Activated naive CD8-positive, alpha-beta T cell treated with anti-CD3 and anti-CD28 coated beads, Interleukin-2, amount 50 U/mL, for 24 hours (primary cell): ENCODE measurements around the gene RACK1.
"Not testable (repeated sequence)": the region's sequence is repeated elsewhere in the genome, so short reads cannot be mapped to it uniquely, and the experiment has no call there.

Experiments used
- ATAC-seq: fragments of 150-1000 bp; cut with Tn5 transposase; one replicate; pipeline ENCODE4 v1.10.0; 2021
- DNase-seq: peaks from one replicate; pipeline ENCODE4 v3.0.0; 2021
- H3K27ac Mint-ChIP-seq: one replicate; pipeline ENCODE4 v1.8.0; 2021; ENCODE audit warnings: mild to moderate bottlenecking, mixed read lengths
- H3K27me3 Mint-ChIP-seq: one replicate; pipeline ENCODE4 v1.8.0; 2021; ENCODE audit warnings: mixed read lengths
- H3K36me3 Mint-ChIP-seq: one replicate; pipeline ENCODE4 v1.8.0; 2021; ENCODE audit warnings: low read depth, mixed read lengths
- H3K4me1 Mint-ChIP-seq: one replicate; pipeline ENCODE4 v1.8.0; 2021; ENCODE audit warnings: mixed read lengths
- H3K4me3 Mint-ChIP-seq: one replicate; pipeline ENCODE4 v1.8.0; 2021; ENCODE audit warnings: mild to moderate bottlenecking, moderate library complexity, mixed read lengths
- H3K9me3 Mint-ChIP-seq: one replicate; pipeline ENCODE4 v1.8.0; 2021; ENCODE audit warnings: mixed read lengths

The RACK1 gene

DNA sequence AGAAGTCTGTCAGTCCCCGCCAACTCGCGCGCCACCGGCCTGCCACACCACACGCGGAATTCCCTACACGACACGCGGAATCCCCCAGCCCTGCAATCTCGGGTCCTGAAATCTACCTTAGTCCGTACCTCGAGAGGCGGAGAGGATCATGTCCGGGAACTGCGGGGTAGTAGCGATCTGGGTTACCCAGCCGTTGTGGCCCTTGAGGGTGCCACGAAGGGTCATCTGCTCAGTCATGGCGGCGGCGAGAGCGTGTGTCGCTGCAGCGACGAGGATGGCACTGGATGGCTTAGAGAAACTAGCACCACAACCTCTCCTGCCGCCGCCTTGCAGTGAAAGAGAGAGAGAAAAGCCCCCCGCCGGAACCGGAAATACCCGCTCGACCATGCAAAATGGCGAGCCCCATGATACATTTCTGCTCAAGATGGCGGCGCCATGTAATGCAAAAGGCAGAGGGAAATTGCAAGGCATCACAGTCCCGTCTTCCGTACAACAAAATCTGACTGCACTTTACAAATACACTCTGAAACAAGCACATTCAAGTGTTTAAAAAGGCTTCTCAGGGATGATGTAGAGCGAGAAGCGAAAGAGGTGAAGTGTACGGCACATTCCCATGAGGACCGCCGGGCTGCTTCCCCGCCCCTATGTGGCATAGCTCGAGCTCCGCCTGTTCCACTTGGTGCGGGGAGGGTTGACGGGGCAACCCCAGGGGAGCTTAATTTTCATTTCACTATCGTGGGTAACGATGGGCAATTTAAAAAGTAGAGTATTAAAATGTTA lies at the start of gene RACK1:
TSS of gene RACK1 (minus strand) at position 343 of the 780 bp plus-strand sequence. CDS start at position 237, 106 bp downstream.
- H3K27ac Mint-ChIP-seq: peak within 1 kb of the TSS; percentile 99
- no peaks in the 10 kb centered on the region for H3K9me3 Mint-ChIP-seq
- ATAC-seq (peak; percentile 67), DNase-seq (peak; percentile 88)
- H3K4me3 Mint-ChIP-seq: peak within 1 kb of the TSS; percentile 94
- H3K36me3 Mint-ChIP-seq: peaks cover 65% of the 10 kb centered on the region
- H3K27me3 Mint-ChIP-seq: no peaks in the 10 kb centered on the region
- peaks cover 68% of the 10 kb centered on the region for H3K4me1 Mint-ChIP-seq

DNA sequence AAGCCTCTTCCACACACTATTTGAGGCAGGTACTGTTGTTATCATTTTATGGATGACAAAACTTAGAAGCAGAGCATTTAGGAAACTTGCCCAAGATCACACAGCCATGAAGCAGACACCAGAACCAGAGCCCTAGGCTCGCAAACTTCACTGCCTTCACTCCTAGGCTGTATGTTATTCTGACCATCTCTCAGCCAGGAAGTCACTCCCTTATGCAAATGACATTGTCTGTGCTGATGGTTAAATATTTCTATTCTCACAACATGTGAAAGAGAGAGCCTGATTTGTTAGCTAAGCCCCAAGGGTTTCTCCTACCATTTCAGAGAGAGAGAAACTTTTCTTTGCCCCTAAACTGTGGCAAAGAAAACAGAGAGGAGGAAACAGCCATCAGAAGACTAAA lies 43.6 kb upstream of the RACK1 start:
- H3K27ac Mint-ChIP-seq, H3K4me3 Mint-ChIP-seq, H3K4me1 Mint-ChIP-seq, H3K9me3 Mint-ChIP-seq, DNase-seq, H3K36me3 Mint-ChIP-seq, H3K27me3 Mint-ChIP-seq, ATAC-seq: not testable (repeated sequence)

DNA sequence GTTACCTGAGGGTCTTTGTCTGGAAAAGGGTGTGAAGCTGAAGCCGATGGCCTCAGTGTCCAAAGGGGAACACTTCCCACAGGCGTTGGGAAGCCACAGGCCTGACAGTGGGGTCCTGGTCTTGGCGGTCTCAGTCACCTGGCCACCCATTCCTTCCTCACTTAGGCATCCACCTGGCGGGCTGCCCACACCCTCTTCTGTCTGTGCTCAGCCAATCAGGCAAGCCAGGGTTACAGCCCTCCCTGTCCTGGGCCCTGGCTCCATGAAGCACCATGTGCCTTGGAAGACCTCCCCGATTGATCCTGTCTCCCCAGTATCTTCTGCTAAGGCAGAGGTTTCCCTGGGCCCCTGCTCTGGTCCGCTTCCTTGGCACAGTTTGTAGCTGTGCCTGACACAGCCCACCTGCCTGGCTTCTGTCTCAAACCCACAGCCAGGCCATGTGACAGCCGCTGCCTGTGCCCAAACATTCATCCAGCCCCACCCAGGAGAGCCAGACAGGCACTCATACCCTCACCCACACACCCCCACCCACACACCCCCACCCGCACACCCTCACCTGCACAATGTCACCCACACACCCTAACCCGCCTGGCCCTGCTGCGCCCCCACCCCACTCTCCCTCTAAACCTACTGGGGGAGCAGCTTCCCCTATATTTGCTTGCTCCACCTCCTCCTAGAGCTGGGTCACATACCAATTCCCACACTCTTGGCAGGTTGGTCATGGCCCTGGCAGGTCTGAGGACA lies 42.4 kb upstream of the RACK1 start:
- not testable (repeated sequence) for ATAC-seq, DNase-seq, H3K36me3 Mint-ChIP-seq, H3K27me3 Mint-ChIP-seq, H3K4me3 Mint-ChIP-seq, H3K9me3 Mint-ChIP-seq, H3K4me1 Mint-ChIP-seq, H3K27ac Mint-ChIP-seq

DNA sequence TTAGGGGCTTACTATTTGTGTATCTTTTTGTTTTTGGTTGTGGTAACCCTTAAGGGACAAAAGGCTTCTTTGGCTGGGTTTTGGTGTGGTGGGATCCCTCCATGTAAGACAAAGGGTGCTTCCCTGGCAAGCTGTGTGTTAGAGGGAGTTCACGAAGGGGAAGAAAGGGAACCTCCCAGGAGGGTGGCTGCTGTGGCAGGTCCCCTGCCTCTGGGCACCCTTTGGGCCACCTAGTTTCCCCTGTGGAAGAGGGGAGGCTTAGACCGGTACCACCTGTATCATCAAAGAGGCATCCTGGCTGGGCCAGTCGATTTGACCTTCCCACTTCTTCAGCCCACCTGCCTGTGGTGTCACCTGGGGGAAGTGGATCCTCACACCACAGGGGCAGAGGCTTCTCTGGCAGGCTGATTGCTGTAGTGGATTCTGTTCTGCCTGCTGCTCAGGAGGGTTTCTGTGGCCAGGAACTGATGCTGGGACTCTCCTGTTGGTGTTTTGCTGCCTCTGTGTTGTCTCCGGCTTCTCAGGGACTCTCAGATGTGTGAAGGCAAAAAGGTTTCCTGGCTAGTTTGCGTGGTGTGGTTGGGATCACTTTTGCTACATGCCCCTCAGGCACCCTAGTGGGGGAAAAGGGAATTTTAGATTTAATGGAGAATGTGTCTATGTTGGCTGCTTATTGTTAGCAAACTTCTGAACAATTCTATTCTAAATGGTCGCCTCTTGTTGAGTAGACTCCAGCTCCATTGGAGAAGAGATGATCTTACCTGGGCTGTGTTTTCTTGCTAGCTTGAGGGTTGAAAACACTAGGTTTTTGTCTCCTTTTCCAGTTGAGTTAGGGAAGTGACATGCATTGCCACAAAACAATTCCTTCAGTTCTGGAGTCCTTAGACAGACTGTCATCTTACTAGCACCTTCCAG lies 40.4 kb upstream of the RACK1 start:
- H3K27ac Mint-ChIP-seq, ATAC-seq, H3K9me3 Mint-ChIP-seq, H3K27me3 Mint-ChIP-seq, H3K36me3 Mint-ChIP-seq, H3K4me3 Mint-ChIP-seq, H3K4me1 Mint-ChIP-seq, DNase-seq: not testable (repeated sequence)

DNA sequence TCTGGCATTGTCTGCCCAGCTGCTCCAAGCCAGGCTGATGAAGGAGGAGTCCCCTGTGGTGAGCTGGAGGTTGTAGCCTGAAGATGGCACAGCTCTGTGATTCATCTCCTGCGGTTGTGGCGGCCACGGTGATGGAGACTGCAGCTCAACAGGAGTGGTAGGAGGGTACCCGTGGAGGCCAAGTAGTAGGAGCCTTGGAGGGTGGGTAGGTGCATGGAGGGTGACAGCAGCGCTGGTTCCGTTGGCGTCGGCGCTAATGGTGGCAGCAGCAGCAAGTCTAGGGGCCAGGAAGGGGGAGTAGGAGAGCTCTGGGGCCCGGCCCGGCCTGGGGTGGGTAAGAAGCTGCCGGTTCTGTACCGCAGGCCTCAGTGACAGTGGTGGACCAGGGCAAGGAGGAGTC lies 39.6 kb upstream of the RACK1 start:
- ATAC-seq (no peak), DNase-seq (no peak)
- Mint-ChIP-seq H3K9me3 (no peaks in the 10 kb centered on the region), H3K4me1 (peaks cover 6% of the 10 kb centered on the region), H3K36me3 (no peaks in the 10 kb centered on the region), H3K4me3 (no peak overlapping the region), H3K27ac (no peak overlapping the region), H3K27me3 (no peaks in the 10 kb centered on the region)

DNA sequence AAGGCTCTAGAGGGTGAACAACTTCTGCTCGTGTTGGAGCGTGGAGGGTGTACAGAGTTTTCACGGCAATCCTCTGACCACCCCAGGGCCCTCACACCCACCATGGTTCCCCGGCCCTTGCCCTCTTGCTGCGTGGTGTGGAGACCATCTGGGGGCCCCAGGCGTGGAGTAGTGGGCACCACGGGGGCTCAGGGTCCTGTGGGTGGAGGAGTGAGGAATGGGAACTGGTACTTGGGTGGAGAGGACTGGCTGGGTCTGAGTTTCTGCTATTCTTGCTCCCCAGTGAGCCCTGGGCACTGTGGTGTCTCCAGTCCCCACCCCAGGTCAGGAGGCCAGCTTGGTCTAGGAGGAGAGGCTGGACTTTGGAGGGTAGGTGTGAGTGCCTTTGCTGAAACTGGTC lies 39.2 kb upstream of the RACK1 start:
- H3K4me1 Mint-ChIP-seq: peaks cover 6% of the 10 kb centered on the region
- H3K4me3 Mint-ChIP-seq: no peak overlapping the region
- DNase-seq: no peak
- no peaks in the 10 kb centered on the region for H3K9me3 Mint-ChIP-seq
- no peak overlapping the region for H3K27ac Mint-ChIP-seq
- no peaks in the 10 kb centered on the region for H3K36me3 Mint-ChIP-seq
- ATAC-seq: no peak
- no peaks in the 10 kb centered on the region for H3K27me3 Mint-ChIP-seq

DNA sequence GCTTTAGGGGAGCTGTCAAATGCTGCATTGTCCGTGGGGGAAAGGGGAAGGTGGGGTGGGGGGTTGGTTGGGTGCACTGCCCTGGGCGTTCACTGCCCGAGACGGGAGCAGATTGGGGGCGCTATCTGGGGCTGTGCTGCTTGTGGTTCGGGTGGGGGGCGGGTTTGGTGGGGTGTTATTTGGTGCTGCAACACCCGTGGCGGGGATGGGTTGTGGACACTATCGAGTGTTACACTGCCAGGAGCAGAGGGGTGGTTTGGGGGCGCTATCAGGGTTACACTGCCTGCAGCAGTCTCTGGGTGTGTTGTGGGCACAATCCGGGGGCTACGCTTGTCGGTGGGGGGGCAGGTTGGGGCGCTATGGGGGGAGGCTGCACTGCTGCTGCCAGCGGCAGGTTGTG lies 38.7 kb upstream of the RACK1 start:
- not testable (repeated sequence) for H3K27ac Mint-ChIP-seq, H3K4me3 Mint-ChIP-seq, ATAC-seq, H3K27me3 Mint-ChIP-seq, DNase-seq, H3K9me3 Mint-ChIP-seq, H3K36me3 Mint-ChIP-seq, H3K4me1 Mint-ChIP-seq

DNA sequence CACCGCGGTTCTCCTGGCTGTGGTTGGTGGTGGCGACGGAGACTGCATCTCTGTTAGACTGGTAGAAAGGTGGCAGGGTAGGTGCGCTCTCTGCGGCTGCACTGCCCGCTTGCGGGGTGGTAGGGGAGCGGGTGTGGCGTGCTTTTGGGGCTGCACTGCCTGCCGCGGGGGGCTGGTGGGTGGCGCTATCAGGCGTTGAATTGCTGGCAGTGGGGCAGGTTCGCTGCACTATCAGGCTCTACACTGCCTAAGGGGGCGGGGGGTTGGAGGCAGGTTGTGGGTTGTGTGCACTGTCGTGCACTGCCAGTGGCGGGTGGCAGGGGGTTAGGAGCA lies 38.2 kb upstream of the RACK1 start:
- H3K4me3 Mint-ChIP-seq: no peak overlapping the region
- DNase-seq: no peak
- H3K27me3 Mint-ChIP-seq: no peaks in the 10 kb centered on the region
- no peaks in the 10 kb centered on the region for H3K36me3 Mint-ChIP-seq
- no peaks in the 10 kb centered on the region for H3K9me3 Mint-ChIP-seq
- H3K4me1 Mint-ChIP-seq: peaks cover 6% of the 10 kb centered on the region
- no peak overlapping the region for H3K27ac Mint-ChIP-seq
- no peak for ATAC-seq

DNA sequence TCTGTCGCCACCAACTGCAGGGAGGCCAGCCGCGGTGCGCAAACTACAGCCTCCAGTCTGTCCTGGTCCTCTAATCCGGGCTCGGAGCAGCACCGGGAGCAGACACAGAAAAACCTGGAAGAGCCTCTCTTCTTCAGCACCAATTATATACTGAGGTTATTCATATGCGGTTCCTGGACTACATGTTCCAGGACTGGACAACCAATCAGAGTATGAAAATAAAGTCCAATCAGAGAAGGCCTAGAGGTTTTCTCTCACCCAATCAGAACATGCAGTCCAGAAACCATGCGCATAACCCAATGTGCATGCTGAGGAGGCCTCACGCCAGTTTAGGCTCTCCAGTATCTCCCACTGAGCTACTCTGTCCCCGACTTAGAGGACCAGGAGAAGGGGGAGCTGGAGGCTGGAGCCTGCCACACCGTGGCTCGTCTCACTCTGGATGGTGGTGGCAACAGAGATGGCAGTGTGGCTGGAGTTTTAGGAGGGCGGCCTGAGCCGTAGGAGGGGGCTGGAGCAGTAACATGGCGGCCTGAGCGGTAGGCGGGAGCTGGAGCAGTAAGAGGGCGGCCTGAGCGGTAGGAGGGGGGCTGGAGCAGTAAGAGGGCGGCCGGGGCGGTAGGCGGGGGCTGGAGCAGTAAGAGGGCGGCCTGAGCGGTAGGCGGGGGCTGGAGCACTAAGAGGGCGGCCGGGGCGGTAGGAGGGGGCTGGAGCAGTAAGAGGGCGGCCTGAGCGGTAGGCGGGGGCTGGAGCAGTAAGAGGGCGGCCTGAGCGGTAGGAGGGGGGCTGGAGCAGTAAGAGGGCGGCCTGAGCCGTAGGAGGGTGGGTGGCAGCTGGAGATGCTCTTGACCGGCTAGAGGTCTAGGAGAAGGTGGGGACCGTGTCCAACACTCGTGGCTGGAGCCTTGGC lies 37.6 kb upstream of the RACK1 start:
- H3K4me3 Mint-ChIP-seq: no peak overlapping the region
- H3K9me3 Mint-ChIP-seq: no peaks in the 10 kb centered on the region
- DNase-seq (no peak), ATAC-seq (no peak)
- peaks cover 2% of the 10 kb centered on the region for H3K4me1 Mint-ChIP-seq
- no peaks in the 10 kb centered on the region for H3K27me3 Mint-ChIP-seq
- H3K36me3 Mint-ChIP-seq: no peaks in the 10 kb centered on the region
- no peak overlapping the region for H3K27ac Mint-ChIP-seq

DNA sequence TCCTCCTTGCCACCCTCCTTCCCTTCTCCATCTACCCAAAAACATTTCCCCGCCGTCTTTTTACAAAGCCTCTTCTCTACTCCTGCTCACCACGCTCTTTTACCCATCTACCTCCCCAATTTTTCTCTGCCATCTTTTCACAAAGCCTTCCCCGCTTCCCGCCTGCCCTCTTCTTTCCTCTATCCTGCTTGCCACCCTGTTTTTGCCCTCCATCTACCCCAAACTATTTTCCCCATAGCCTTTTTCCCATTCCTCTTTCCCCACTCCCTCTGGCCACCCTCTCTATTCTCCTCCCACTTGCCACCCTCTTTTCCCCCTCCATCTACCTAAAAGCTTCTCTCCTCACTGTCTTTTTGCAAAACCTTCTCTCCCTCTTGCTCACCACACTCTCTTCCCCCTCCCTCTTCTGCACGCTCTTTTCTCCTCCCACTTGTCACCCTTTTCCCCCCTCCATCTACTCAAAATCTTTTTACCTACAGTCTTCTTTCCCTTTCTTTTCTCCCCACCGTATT lies 36.6 kb upstream of the RACK1 start:
- Mint-ChIP-seq H3K4me1 (peaks cover 2% of the 10 kb centered on the region), H3K4me3 (no peak overlapping the region), H3K9me3 (no peaks in the 10 kb centered on the region), H3K36me3 (no peaks in the 10 kb centered on the region), H3K27ac (no peak overlapping the region), H3K27me3 (no peaks in the 10 kb centered on the region)
- no peak for ATAC-seq
- DNase-seq: no peak

DNA sequence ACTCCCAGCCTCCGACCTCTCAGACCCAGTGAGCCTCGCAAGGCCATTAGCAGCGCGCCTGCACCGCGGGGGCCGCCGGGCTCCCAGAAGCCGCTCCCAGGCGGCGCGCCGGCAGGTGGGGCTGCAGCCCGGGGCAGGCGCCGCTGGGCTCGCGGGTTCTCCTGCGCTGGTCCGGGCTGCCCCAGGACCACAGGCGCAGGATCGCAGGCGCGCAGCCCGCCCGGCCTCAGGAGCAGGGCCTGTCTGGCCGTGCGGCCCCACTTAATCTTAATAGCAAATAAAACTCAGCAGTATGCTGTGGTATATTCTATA lies 29.7 kb upstream of the RACK1 start:
- H3K9me3 Mint-ChIP-seq, H3K4me3 Mint-ChIP-seq, H3K36me3 Mint-ChIP-seq, H3K4me1 Mint-ChIP-seq, H3K27me3 Mint-ChIP-seq, H3K27ac Mint-ChIP-seq: not testable (repeated sequence)
- DNase-seq (peak; percentile 32), ATAC-seq (peak; percentile 33)

DNA sequence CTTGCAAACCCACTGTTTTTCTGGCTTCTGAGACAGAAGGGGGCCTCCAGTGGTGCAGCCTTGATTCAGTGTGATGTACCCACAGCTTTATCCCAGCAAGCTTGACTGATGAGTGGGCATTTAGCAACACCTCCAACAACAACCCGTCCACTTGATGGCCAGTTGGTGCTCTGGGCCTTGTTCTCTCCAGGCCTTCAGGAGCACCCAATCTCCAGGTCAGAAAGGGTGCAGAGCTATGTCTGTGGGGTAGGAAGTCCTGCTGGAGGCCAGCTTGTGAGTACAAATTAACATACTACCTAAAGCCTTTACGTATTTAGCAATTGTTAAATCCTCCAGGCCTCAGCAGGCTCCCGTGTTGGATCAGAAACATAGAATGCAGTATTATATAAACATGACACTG lies 27.4 kb upstream of the RACK1 start:
- Mint-ChIP-seq H3K4me1 (no peaks in the 10 kb centered on the region), H3K9me3 (no peaks in the 10 kb centered on the region), H3K4me3 (no peak overlapping the region), H3K27me3 (no peaks in the 10 kb centered on the region), H3K27ac (no peak overlapping the region), H3K36me3 (peaks cover under 1% of the 10 kb centered on the region)
- DNase-seq (no peak), ATAC-seq (no peak)

DNA sequence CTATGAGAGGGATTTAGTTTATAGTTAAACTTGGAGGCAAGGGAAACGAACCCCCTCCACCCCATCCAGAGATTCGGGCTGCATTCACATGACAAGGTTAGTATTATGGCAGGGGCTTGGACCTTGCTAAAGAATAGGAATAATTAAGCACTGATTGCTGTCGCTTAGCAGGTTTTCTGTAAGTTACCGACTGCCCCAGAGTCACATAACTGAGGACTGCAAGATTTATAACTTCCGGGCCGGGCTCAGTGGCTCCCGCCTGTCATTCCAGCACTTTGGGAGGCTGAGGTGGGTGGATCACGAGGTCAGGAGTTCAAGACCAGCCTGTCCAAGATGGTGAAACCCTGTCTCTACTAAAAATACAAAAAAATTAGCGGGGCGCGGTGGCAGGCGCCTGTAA lies 24.2 kb upstream of the RACK1 start:
- H3K27me3 Mint-ChIP-seq, H3K4me3 Mint-ChIP-seq, H3K27ac Mint-ChIP-seq, DNase-seq, H3K4me1 Mint-ChIP-seq, H3K9me3 Mint-ChIP-seq, ATAC-seq: not testable (repeated sequence)
- peaks cover 12% of the 10 kb centered on the region for H3K36me3 Mint-ChIP-seq
